Measurements from ENCODE around the gene C8G.

Gene C8G

GRCh38 chr9:136968333-136969127, 23.5 kb downstream of the C8G start:
- DNase-seq (ENCODE audit: low spot score): no peak

- no peak for DNase-seq (ENCODE audit: low spot score)
These were observed 24.1 kb downstream of the C8G start for GRCh38 chr9:136969150-136969549.

GRCh38 chr9:136969774-136970173, 24.7 kb downstream of the C8G start:
- DNase-seq (ENCODE audit: low spot score): no peak

GRCh38 chr9:136970361-136970760, 25.3 kb downstream of the C8G start:
- no peak for DNase-seq (ENCODE audit: low spot score)

GRCh38 chr9:136971746-136972145, 26.7 kb downstream of the C8G start:
- DNase-seq (ENCODE audit: low spot score): no peak

GRCh38 chr9:136972335-136972734, 27.3 kb downstream of the C8G start:
- no peak for DNase-seq (ENCODE audit: low spot score)

GRCh38 chr9:136972743-136973142, 27.7 kb downstream of the C8G start:
- DNase-seq (ENCODE audit: low spot score): no peak

- DNase-seq (ENCODE audit: low spot score): no peak
These were observed 28.9 kb downstream of the C8G start for GRCh38 chr9:136973618-136974617.

GRCh38 chr9:136974817-136975535, 29.9 kb downstream of the C8G start:
- DNase-seq (ENCODE audit: low spot score): no peak

GRCh38 chr9:136975644-136976043, 30.6 kb downstream of the C8G start:
- peak; percentile 79 for DNase-seq (ENCODE audit: low spot score)

- no peak for DNase-seq (ENCODE audit: low spot score)
These were observed 32.2 kb downstream of the C8G start, which contains the start of gene PTGDS for GRCh38 chr9:136977223-136977622. TSS of gene PTGDS (plus strand) at chr9:136977504. CDS start at chr9:136977579, 75 bp downstream.

GRCh38 chr9:136977649-136978072, 32.6 kb downstream of the C8G start:
- DNase-seq (ENCODE audit: low spot score): no peak

- DNase-seq (ENCODE audit: low spot score): peak; percentile 100
These were observed 33.2 kb downstream of the C8G start for GRCh38 chr9:136978073-136978864.

GRCh38 chr9:136978865-136979544, 34.0 kb downstream of the C8G start:
- DNase-seq (ENCODE audit: low spot score): no peak

- DNase-seq (ENCODE audit: low spot score): no peak
These were observed 34.9 kb downstream of the C8G start for GRCh38 chr9:136979769-136980587.

GRCh38 chr9:136980669-136981478, 35.8 kb downstream of the C8G start:
- no peak for DNase-seq (ENCODE audit: low spot score)

GRCh38 chr9:136981588-136982231, 36.7 kb downstream of the C8G start:
- DNase-seq (ENCODE audit: low spot score): no peak
